GM18951 (cell line): ENCODE results near the gene DZIP3.

ENCODE experiments used
- POLR2A ChIP-seq: IDR thresholded peaks from 4 replicates; pipeline ENCODE4 v1.6.1; 2011; ENCODE audit warnings: mild to moderate bottlenecking; ENCODE audit not compliant: insufficient read length, insufficient read depth; ENCODE audit errors: extremely low read depth
- in situ Hi-C: fragments of 300-500 bp; cut with MboI; formaldehyde crosslinking; loops from one replicate; pipeline ENCODE4 v1.12.0; 2022; ENCODE audit warnings: low sequenced_read_pairs, mixed read lengths, inconsistent platforms; ENCODE audit not compliant: unreplicated experiment

DZIP3 gene

DNA sequence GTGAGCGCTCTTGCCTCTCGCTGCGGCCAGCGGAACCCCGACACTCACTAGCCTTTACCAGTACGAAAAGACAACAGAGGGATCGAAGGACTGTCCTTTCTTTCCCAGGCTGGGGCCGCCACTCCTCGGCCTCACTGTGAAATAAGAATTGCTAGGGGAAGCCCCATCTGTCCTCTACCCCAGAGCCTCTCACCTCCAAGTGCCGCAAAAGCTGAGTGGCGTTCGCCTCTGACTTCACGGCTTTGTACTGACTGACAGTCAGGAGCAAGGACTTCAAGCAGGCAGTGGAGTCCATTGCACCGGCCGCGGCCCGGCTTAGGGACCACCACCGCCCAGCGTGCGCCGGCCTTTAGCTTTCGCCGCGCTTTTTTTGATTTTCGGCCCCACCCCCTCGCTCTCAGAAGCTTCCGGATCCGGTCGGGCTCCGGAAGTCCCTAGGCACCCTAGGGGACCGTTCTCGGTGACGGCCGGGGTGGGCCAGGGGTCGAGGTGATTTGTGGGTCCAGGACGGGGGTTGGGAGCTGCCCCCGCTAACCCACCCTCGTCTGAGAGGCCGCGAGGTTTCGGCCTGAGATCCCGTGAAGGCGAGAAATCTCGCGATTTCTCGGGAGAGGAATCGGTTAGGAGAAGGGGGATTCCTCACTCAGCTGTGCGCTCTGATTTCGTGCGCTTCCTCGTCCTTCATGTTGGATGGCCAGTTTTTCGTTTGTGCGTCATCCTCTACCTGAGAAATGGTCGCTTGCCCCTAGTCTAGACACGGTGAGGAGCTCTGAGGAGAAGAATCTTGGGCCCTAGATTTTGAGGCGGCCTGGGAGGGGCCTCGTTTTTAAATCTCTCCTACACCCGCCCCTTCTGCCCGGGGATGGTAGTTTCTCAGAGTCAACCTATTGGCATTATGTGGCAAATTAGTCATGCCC, at the start of gene DZIP3, which contains the start of gene CIP2A:
DZIP3 (plus strand) TSS at position 642 of the 917 bp plus-strand sequence. CDS start 15,685 bp downstream, outside the sequence.
CIP2A (minus strand) TSS at position 358 of the 917 bp plus-strand sequence; CDS start at position 295, 63 bp downstream.
- TF ChIP-seq POLR2A, result peak; percentile 82
- in situ Hi-C loops, result no loop called here

DNA sequence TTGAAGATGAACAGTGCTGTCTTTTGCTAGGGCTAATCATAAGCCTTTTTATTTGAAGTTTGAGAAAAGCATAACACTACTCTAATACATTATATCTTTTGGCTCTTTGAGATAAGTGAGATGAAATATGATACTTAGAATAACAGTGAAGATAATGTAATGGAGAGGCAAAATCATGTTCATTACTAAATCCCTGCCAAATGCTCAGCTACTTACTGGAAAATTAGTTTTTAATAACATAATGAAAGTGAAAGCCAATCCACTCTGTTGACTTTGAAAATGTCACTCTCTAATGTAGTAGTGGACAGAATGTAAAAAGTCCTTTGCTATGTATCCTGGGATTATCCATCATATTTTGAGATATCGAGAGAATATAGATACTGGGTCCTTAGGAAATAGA, 43.3 kb upstream of the DZIP3 start:
- in situ Hi-C loops, result no loop called here
- no peak for TF ChIP-seq POLR2A

DNA sequence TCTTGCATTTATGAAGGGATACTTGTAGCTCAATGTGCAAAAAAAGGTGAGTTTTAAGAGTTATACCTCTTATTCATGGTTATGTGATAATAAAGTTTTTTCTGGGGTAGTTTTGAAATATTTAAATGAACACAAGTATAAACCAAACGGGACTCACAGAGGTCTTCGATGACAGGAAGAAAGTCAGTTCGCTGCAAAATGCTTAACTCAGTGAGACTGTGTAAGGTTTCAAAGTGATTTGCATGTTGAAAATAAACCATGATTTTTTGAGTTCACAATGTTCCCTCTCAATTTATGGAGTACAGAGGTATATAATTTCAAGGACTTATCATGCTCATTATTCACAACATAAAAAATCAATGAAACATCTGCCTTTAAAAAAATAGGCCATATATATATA, 42.8 kb upstream of the DZIP3 start:
- in situ Hi-C loops, result no loop called here
- TF ChIP-seq POLR2A, result no peak

- TF ChIP-seq POLR2A, result no peak
- in situ Hi-C loops, result no loop called here
Observed at GRCh38 chr3:108548304-108548703, 41.2 kb upstream of the DZIP3 start.

DNA sequence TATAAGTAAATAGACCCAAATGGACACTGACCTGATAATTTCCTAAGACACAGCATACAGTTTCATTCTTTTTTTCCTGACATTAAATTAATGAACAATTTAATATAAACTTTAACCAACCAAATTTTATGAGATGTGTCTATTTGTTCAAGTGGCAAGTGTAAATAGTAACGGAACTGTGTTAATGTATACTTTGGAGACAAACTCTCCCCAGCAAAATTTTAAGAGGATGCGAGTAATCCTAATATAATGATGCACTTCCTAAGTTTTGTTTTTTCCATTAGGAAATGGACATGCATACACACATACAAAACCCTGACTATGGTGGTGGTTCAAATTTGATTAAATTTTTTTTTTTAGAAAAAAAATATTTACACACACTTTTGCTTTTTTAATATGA, 40.6 kb upstream of the DZIP3 start:
- no peak for TF ChIP-seq POLR2A
- in situ Hi-C loops, result no loop called here

DNA sequence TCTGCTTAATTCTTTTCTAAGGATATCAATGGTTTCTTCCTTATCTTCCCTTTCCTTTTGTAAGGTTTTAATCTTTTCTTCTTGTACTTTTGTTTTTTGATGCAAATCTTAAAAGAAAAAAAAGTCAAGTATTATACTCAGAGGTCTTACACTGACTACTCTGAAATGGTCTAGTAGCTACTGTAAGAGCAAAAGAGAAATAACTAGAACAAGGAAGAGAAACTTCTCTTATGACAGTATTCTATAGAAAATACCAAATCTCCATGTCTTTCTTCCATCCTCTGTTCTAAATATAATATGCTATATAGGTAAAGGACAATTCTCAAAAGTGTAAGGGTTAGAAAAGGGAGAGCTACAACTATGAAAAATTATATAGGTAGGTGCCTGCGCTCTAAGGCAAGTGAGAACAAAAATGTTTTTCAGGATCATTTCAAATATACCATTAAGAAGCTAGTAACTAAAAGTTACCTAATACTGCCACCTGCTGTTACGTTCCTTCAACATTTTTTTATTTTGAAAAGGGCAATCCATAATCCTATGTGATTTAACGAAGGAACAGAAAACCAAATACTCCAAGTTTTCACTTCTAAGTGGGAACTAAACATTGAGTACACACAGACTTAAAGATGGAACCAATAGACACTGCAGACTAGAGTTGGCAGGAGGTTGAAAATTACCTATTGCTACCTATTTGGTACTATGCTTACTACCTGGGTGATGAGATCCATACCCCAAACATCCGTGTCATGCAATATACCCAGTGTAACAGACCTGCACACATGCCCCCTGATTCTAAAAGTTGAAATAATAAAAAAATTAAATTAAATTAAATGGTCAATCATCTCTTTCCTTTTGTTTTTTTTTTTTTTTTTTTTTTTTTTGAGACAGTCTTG, 37.0 kb upstream of the DZIP3 start:
- TF ChIP-seq POLR2A, result no peak
- in situ Hi-C loops, result loop anchor here (5.0 kb wide), 1 partner anchor 60 kb away; no protein-coding TSS in a partner anchor

- TF ChIP-seq POLR2A, result no peak
- in situ Hi-C loops, result loop anchor here (5.0 kb wide), 1 partner anchor 62 kb away; no protein-coding TSS in a partner anchor
Observed at GRCh38 chr3:108554229-108554628, 35.3 kb upstream of the DZIP3 start.

DNA sequence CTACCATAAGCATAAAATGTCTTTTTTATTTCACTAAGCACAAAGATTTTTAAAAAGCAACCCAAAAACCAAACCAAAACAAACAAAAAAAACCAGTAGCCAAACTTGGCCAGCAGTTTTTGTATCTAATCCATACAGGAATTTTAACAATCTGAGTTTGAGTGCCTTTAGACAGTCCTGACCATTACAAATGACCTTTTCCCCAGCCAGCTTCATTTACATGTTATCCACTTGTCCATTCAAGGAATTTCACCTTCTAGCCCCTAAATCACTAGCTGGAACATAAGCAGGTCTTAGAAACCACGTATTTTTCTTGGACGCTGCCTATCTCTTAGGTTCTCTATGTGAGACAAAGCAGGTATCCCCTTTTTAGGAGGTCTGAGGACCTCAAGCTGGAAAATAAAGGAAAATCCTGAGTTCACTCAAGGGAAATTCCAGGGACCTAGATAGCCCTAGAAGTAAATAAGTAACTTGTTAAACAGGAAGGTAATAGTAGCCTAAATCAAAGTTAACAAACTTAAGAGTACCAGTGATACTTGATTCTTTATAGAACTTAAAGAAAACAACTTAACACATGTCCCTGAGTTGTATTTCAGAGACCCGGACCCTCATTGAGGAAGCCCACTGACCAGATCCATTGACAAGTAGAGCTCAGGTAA, 34.5 kb upstream of the DZIP3 start:
- in situ Hi-C loops, result loop anchor here (5.0 kb wide), 1 partner anchor 63 kb away; no protein-coding TSS in a partner anchor
- TF ChIP-seq POLR2A, result no peak

GRCh38 chr3:108555966-108556581, 33.4 kb upstream of the DZIP3 start:
- no peak for TF ChIP-seq POLR2A
- in situ Hi-C loops, result no loop called here

- in situ Hi-C loops, result no loop called here
- no peak for TF ChIP-seq POLR2A
Observed at GRCh38 chr3:108562565-108562964, 27.0 kb upstream of the DZIP3 start.

GRCh38 chr3:108564564-108564963, 25.0 kb upstream of the DZIP3 start:
- TF ChIP-seq POLR2A, result no peak
- in situ Hi-C loops, result no loop called here

- no peak for TF ChIP-seq POLR2A
- in situ Hi-C loops, result no loop called here
Observed at GRCh38 chr3:108565506-108565905, 24.0 kb upstream of the DZIP3 start.
